ENCODE results near the gene MS4A1.
"Not testable (repeated sequence)": the region's sequence is repeated elsewhere in the genome, so short reads cannot be mapped to it uniquely, and the experiment has no call there.

The MS4A1 gene

GRCh38 chr11:60433401-60433800 is 22.2 kb upstream of the MS4A1 start:
- Histone ChIP-seq H3K4me3 (no peak overlapping the region), H3K27ac (no peak overlapping the region), H3K9me3 (no peaks in the 10 kb centered on the region), H3K36me3 (no peaks in the 10 kb centered on the region), H3K27me3 (no peaks in the 10 kb centered on the region), H3K4me1 (no peaks in the 10 kb centered on the region)
- TF ChIP-seq, protein P1, sequence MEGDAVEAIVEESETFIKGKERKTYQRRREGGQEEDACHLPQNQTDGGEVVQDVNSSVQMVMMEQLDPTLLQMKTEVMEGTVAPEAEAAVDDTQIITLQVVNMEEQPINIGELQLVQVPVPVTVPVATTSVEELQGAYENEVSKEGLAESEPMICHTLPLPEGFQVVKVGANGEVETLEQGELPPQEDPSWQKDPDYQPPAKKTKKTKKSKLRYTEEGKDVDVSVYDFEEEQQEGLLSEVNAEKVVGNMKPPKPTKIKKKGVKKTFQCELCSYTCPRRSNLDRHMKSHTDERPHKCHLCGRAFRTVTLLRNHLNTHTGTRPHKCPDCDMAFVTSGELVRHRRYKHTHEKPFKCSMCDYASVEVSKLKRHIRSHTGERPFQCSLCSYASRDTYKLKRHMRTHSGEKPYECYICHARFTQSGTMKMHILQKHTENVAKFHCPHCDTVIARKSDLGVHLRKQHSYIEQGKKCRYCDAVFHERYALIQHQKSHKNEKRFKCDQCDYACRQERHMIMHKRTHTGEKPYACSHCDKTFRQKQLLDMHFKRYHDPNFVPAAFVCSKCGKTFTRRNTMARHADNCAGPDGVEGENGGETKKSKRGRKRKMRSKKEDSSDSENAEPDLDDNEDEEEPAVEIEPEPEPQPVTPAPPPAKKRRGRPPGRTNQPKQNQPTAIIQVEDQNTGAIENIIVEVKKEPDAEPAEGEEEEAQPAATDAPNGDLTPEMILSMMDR (IDR thresholded peaks at IDR 0.05) = no peak
- intact Hi-C loops (cut with DNase I; ENCODE audit: low total_unique reads) = no loop called here
- no peak for DNase-seq

DNA sequence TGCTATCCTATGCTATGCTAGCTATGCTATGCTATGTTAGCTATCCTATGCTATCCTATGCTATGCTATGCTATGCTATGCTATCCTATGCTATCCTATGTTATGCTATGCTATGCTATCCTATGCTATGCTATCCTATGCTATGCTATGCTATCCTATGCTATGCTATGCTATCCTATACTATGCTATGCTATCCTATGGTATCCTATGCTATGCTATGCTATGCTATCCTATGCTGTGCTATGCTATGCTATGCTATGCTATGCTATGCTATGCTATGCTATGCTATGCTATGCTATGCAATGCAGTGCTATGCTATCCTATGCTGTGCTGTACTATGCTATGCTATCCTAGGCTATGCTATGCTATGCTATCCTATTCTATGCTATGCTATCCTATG is 8.6 kb upstream of the MS4A1 start:
- no peak for DNase-seq
- intact Hi-C loops (cut with DNase I; ENCODE audit: low total_unique reads) = no loop called here
- no peak overlapping the region for H3K4me3 ChIP-seq

GRCh38 chr11:60447846-60448245 is 7.8 kb upstream of the MS4A1 start:
- Histone ChIP-seq H3K9me3 (no peaks in the 10 kb centered on the region), H3K27ac (no peak overlapping the region), H3K4me1 (no peaks in the 10 kb centered on the region), H3K36me3 (no peaks in the 10 kb centered on the region), H3K27me3 (no peaks in the 10 kb centered on the region), H3K4me3 (no peak overlapping the region)
- TF ChIP-seq, protein P1 (IDR thresholded peaks at IDR 0.05) = no peak
- intact Hi-C loops (cut with DNase I; ENCODE audit: low total_unique reads) = no loop called here
- no peak for DNase-seq

More for the DNA sequence above, 8.6 kb upstream of the MS4A1 start:
- no peaks in the 10 kb centered on the region for H3K4me1 ChIP-seq
- no peak overlapping the region for H3K27ac ChIP-seq
- no peaks in the 10 kb centered on the region for H3K9me3 ChIP-seq
- H3K36me3 ChIP-seq = no peaks in the 10 kb centered on the region
- TF ChIP-seq, protein P1 (IDR thresholded peaks at IDR 0.05) = no peak
- no peaks in the 10 kb centered on the region for H3K27me3 ChIP-seq

DNA sequence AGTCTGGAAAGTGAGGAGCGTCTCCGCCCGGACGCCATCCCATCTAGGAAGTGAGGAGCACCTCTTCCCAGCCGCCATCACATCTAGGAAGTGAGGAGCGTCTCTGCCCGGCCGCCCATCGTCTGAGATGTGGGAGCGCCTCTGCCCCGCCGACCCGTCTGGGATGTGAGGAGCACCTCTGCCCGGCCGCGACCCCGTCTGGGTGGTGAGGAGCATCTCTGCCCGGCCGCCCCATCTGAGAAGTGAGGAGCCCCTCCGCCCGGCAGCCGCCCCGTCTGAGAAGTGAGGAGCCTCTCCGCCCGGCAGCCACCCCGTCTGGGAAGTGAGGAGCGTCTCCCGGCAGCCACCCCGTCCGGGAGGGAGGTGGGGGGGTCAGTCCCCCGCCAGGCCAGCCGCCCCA is 4.5 kb upstream of the MS4A1 start:
- H3K27me3 ChIP-seq, H3K27ac ChIP-seq: not testable (repeated sequence)

GRCh38 chr11:60454212-60454611 is 1.4 kb upstream of the MS4A1 start:
- intact Hi-C loops (cut with DNase I; ENCODE audit: low total_unique reads) = no loop called here

More for the DNA sequence above, 4.5 kb upstream of the MS4A1 start:
- H3K9me3 ChIP-seq; DNase-seq; intact Hi-C loops (cut with DNase I; ENCODE audit: low total_unique reads); H3K4me1 ChIP-seq; H3K4me3 ChIP-seq; H3K36me3 ChIP-seq: not testable (repeated sequence)

GRCh38 chr11:60457576-60457975 is 1.9 kb downstream of the MS4A1 start:
- Histone ChIP-seq H3K27ac (no peak overlapping the region), H3K4me3 (no peak overlapping the region), H3K36me3 (no peaks in the 10 kb centered on the region), H3K4me1 (no peaks in the 10 kb centered on the region), H3K9me3 (no peaks in the 10 kb centered on the region), H3K27me3 (no peaks in the 10 kb centered on the region)
- no peak for DNase-seq
- intact Hi-C loops (cut with DNase I; ENCODE audit: low total_unique reads) = no loop called here
- TF ChIP-seq, protein P1 (IDR thresholded peaks at IDR 0.05) = no peak

More at GRCh38 chr11:60454212-60454611, 1.4 kb upstream of the MS4A1 start:
- H3K27ac ChIP-seq = no peak overlapping the region
- no peaks in the 10 kb centered on the region for H3K27me3 ChIP-seq
- TF ChIP-seq, protein P1 (IDR thresholded peaks at IDR 0.05) = no peak
- no peaks in the 10 kb centered on the region for H3K36me3 ChIP-seq
- H3K4me3 ChIP-seq = no peak overlapping the region
- H3K4me1 ChIP-seq = no peaks in the 10 kb centered on the region
- H3K9me3 ChIP-seq = no peaks in the 10 kb centered on the region
- DNase-seq = no peak

Data from tibial artery (tissue), 4 donors.